ENCODE data around the gene IRF7.

IRF7 gene

DNA sequence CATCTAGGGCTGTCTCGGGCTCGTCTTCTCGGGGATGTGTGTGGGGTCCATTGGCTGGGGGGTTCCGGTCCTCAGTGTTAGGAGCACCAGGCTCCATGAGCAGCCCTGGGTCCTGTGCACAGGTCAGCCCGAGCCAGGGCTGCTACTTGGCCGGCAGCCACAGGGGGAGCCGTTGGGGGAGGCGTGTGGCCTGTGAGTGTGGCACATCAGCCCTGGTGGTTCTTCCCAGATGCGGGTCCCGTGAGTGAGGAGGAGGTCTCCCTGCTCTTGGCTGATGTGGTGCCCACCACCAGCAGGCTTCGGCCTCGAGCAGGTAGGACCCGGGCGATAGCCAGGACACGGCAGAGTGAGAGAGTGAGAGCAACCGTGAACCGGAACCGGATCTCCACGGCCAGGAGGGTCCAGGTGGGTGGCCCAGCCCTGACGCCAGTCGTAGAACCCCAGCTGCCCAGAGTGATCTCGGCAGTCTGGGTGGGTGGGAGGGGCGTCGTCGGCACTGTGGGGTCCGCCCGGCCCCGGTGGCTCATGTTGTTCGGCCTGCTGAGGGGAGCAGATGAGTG, 18.5 kb downstream of the IRF7 start:
- Histone ChIP-seq H3K36me3 (ENCODE audit: control insufficient read depth in 4 of 4, insufficient read depth in 4 of 4, low read length in 3 of 4) (peaks cover 20 to 86% (median 66%) of the 10 kb centered on the region in 4 experiments), H3K9me3 (ENCODE audit: control extremely low read depth in 1 of 5, control insufficient read depth in 4 of 5, insufficient read depth in 2 of 5, low read depth in 1 of 5, low read length in 4 of 5) (no peaks in the 10 kb centered on the region), H3K4me3 (ENCODE audit: control insufficient read depth in 1 of 7, extremely low read depth in 1 of 7, insufficient read depth in 4 of 7, low read depth in 2 of 7, low read length in 6 of 7) (no peak overlapping the region), H3K4me1 (ENCODE audit: control extremely low read depth in 1 of 4, control insufficient read depth in 4 of 4, insufficient read depth in 4 of 4, low read length in 3 of 4) (peaks cover 0 to 12% (median 2%) of the 10 kb centered on the region in 4 experiments), H3K27me3 (replicated peaks in 2 of 5; ENCODE audit: control insufficient read depth in 4 of 5, insufficient read depth in 5 of 5, low read length in 4 of 5) (no peaks in the 10 kb centered on the region), H3K27ac (ENCODE audit: insufficient read depth in 1 of 2, low read depth in 1 of 2, low read length in 2 of 2, poor library complexity in 1 of 2, severe bottlenecking in 2 of 2) (no peak overlapping the region)
- DNase-seq = no peak
- ChIA-PET POLR2A (no interaction called here), CTCF (no interaction called here)
- over 99% methylated on average over 24 of the region's 29 CpGs for WGBS (ENCODE audit: insufficient coverage)

- H3K9me3 ChIP-seq (ENCODE audit: control extremely low read depth in 1 of 5, control insufficient read depth in 4 of 5, insufficient read depth in 2 of 5, low read depth in 1 of 5, low read length in 4 of 5) = no peaks in the 10 kb centered on the region
- DNase-seq = no peak
These were observed 19.4 kb downstream of the IRF7 start for GRCh38 chr11:596374-596773.

GRCh38 chr11:595400-595799, 20.4 kb downstream of the IRF7 start:
- POLR2A ChIA-PET = no interaction called here
- peaks cover 0 to 12% (median 2%) of the 10 kb centered on the region in 4 experiments for H3K4me1 ChIP-seq (ENCODE audit: control extremely low read depth in 1 of 4, control insufficient read depth in 4 of 4, insufficient read depth in 4 of 4, low read length in 3 of 4)
- WGBS (ENCODE audit: insufficient coverage) = 99% methylated on average over 9 of the region's 10 CpGs
- peaks cover 14 to 83% (median 66%) of the 10 kb centered on the region in 4 experiments for H3K36me3 ChIP-seq (ENCODE audit: control insufficient read depth in 4 of 4, insufficient read depth in 4 of 4, low read length in 3 of 4)
- CTCF ChIA-PET = interaction anchor here (1.3 to 1.6 kb wide), 3 partner anchors 9 to 31 kb away, joined by 4 to 6 read pairs (median 4); no protein-coding TSS in a partner anchor
- no peaks in the 10 kb centered on the region for H3K9me3 ChIP-seq (ENCODE audit: control extremely low read depth in 1 of 5, control insufficient read depth in 4 of 5, insufficient read depth in 2 of 5, low read depth in 1 of 5, low read length in 4 of 5)
- no peak for DNase-seq
- H3K27me3 ChIP-seq (replicated peaks in 2 of 5; ENCODE audit: control insufficient read depth in 4 of 5, insufficient read depth in 5 of 5, low read length in 4 of 5) = no peaks in the 10 kb centered on the region
- H3K27ac ChIP-seq (ENCODE audit: insufficient read depth in 1 of 2, low read depth in 1 of 2, low read length in 2 of 2, poor library complexity in 1 of 2, severe bottlenecking in 2 of 2) = no peak overlapping the region
- no peak overlapping the region for H3K4me3 ChIP-seq (ENCODE audit: control insufficient read depth in 1 of 7, extremely low read depth in 1 of 7, insufficient read depth in 4 of 7, low read depth in 2 of 7, low read length in 6 of 7)

More at GRCh38 chr11:596374-596773, 19.4 kb downstream of the IRF7 start:
- ChIA-PET CTCF (interaction anchor here (1.0 to 1.1 kb wide), 2 partner anchors 10 to 16 kb away, joined by 3 to 5 read pairs; no protein-coding TSS in a partner anchor), POLR2A (no interaction called here)
- no peaks in the 10 kb centered on the region for H3K27me3 ChIP-seq (replicated peaks in 2 of 5; ENCODE audit: control insufficient read depth in 4 of 5, insufficient read depth in 5 of 5, low read length in 4 of 5)
- H3K4me3 ChIP-seq (ENCODE audit: control insufficient read depth in 1 of 7, extremely low read depth in 1 of 7, insufficient read depth in 4 of 7, low read depth in 2 of 7, low read length in 6 of 7) = no peak overlapping the region
- H3K27ac ChIP-seq (ENCODE audit: insufficient read depth in 1 of 2, low read depth in 1 of 2, low read length in 2 of 2, poor library complexity in 1 of 2, severe bottlenecking in 2 of 2) = no peak overlapping the region
- peaks cover 14 to 81% (median 63%) of the 10 kb centered on the region in 4 experiments for H3K36me3 ChIP-seq (ENCODE audit: control insufficient read depth in 4 of 4, insufficient read depth in 4 of 4, low read length in 3 of 4)
- WGBS (ENCODE audit: insufficient coverage) = 81% methylated on average over 7 of the region's 10 CpGs
- peaks cover 0 to 12% (median 2%) of the 10 kb centered on the region in 4 experiments for H3K4me1 ChIP-seq (ENCODE audit: control extremely low read depth in 1 of 4, control insufficient read depth in 4 of 4, insufficient read depth in 4 of 4, low read length in 3 of 4)

DNA sequence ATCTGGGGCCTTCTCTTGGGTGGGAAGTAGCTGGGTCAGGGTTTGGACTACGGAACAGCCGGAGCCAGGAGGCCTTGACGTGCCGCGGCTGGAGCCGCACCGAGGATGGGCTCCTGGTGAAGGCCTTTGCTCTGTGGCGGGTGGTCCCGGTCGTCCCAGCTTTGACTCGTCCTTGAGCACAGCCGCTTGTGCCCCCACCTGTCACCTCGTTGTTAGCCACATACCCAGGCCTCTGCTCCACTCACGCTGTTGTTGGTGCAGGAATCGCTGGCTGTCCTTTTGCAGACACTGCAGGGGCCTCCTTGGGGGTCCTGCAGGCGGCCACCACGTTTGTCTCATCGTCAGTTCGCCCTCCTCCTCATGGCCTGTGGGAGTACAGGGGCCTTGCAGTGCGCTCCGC, 22.4 kb downstream of the IRF7 start:
- H3K27ac ChIP-seq (ENCODE audit: insufficient read depth in 1 of 2, low read depth in 1 of 2, low read length in 2 of 2, poor library complexity in 1 of 2, severe bottlenecking in 2 of 2) = no peak overlapping the region
- 99% methylated on average over 21 of the region's 21 CpGs for WGBS (ENCODE audit: insufficient coverage)
- DNase-seq = no peak
- H3K4me3 ChIP-seq (ENCODE audit: control insufficient read depth in 1 of 7, extremely low read depth in 1 of 7, insufficient read depth in 4 of 7, low read depth in 2 of 7, low read length in 6 of 7) = no peak overlapping the region
- ChIA-PET POLR2A (no interaction called here), CTCF (no interaction called here)
- H3K27me3 ChIP-seq (replicated peaks in 2 of 5; ENCODE audit: control insufficient read depth in 4 of 5, insufficient read depth in 5 of 5, low read length in 4 of 5) = no peaks in the 10 kb centered on the region
- peaks cover 13 to 83% (median 68%) of the 10 kb centered on the region in 4 experiments for H3K36me3 ChIP-seq (ENCODE audit: control insufficient read depth in 4 of 4, insufficient read depth in 4 of 4, low read length in 3 of 4)
- peaks cover 0 to 12% (median 2%) of the 10 kb centered on the region in 4 experiments for H3K4me1 ChIP-seq (ENCODE audit: control extremely low read depth in 1 of 4, control insufficient read depth in 4 of 4, insufficient read depth in 4 of 4, low read length in 3 of 4)
- no peaks in the 10 kb centered on the region for H3K9me3 ChIP-seq (ENCODE audit: control extremely low read depth in 1 of 5, control insufficient read depth in 4 of 5, insufficient read depth in 2 of 5, low read depth in 1 of 5, low read length in 4 of 5)

GRCh38 chr11:592918-593317, 22.8 kb downstream of the IRF7 start:
- Histone ChIP-seq H3K4me1 (ENCODE audit: control extremely low read depth in 1 of 4, control insufficient read depth in 4 of 4, insufficient read depth in 4 of 4, low read length in 3 of 4) (peaks cover 0 to 14% (median 2%) of the 10 kb centered on the region in 4 experiments), H3K9me3 (ENCODE audit: control extremely low read depth in 1 of 5, control insufficient read depth in 4 of 5, insufficient read depth in 2 of 5, low read depth in 1 of 5, low read length in 4 of 5) (no peaks in the 10 kb centered on the region), H3K36me3 (ENCODE audit: control insufficient read depth in 4 of 4, insufficient read depth in 4 of 4, low read length in 3 of 4) (peaks cover 11 to 81% (median 65%) of the 10 kb centered on the region in 4 experiments), H3K27ac (ENCODE audit: insufficient read depth in 1 of 2, low read depth in 1 of 2, low read length in 2 of 2, poor library complexity in 1 of 2, severe bottlenecking in 2 of 2) (no peak overlapping the region), H3K27me3 (replicated peaks in 2 of 5; ENCODE audit: control insufficient read depth in 4 of 5, insufficient read depth in 5 of 5, low read length in 4 of 5) (no peaks in the 10 kb centered on the region), H3K4me3 (ENCODE audit: control insufficient read depth in 1 of 7, extremely low read depth in 1 of 7, insufficient read depth in 4 of 7, low read depth in 2 of 7, low read length in 6 of 7) (no peak overlapping the region)
- DNase-seq = no peak
- ChIA-PET CTCF (no interaction called here), POLR2A (interaction anchor here (0.6 kb wide), 1 partner anchor 23 kb away, joined by 3 read pairs; no protein-coding TSS in a partner anchor)
- 97% methylated on average over 6 of the region's 10 CpGs for WGBS (ENCODE audit: insufficient coverage)

DNA sequence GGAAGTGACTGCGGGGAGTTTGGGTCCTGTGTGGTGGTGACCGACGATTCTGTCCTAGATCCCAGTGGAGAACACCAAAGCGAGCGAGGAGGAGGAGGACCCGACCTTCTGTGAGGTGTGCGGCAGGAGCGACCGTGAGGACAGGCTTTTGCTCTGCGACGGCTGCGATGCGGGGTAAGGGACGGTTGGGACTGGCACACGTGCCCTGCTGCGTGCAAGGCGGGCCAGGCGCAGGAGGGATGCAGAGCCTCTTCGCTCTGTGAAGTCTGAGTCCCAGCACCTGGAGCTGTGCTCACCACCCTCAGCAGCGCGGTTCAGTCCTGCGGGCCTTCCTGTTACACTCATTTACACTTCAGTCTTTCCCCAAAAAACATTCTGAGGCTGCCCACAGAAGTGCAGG, 23.2 kb downstream of the IRF7 start:
- Histone ChIP-seq H3K27ac (ENCODE audit: insufficient read depth in 1 of 2, low read depth in 1 of 2, low read length in 2 of 2, poor library complexity in 1 of 2, severe bottlenecking in 2 of 2) (no peak overlapping the region), H3K4me1 (ENCODE audit: control extremely low read depth in 1 of 4, control insufficient read depth in 4 of 4, insufficient read depth in 4 of 4, low read length in 3 of 4) (peaks cover 0 to 16% (median 2%) of the 10 kb centered on the region in 4 experiments), H3K36me3 (ENCODE audit: control insufficient read depth in 4 of 4, insufficient read depth in 4 of 4, low read length in 3 of 4) (peaks cover 11 to 81% (median 66%) of the 10 kb centered on the region in 4 experiments), H3K27me3 (replicated peaks in 2 of 5; ENCODE audit: control insufficient read depth in 4 of 5, insufficient read depth in 5 of 5, low read length in 4 of 5) (no peaks in the 10 kb centered on the region), H3K4me3 (ENCODE audit: control insufficient read depth in 1 of 7, extremely low read depth in 1 of 7, insufficient read depth in 4 of 7, low read depth in 2 of 7, low read length in 6 of 7) (no peak overlapping the region), H3K9me3 (ENCODE audit: control extremely low read depth in 1 of 5, control insufficient read depth in 4 of 5, insufficient read depth in 2 of 5, low read depth in 1 of 5, low read length in 4 of 5) (no peaks in the 10 kb centered on the region)
- 97% methylated on average over 20 of the region's 22 CpGs for WGBS (ENCODE audit: insufficient coverage)
- ChIA-PET CTCF (no interaction called here), POLR2A (interaction anchor here (0.6 to 1.2 kb wide), 2 partner anchors 24 to 33 kb away, joined by 3 read pairs; no protein-coding TSS in a partner anchor)
- DNase-seq = no peak

DNA sequence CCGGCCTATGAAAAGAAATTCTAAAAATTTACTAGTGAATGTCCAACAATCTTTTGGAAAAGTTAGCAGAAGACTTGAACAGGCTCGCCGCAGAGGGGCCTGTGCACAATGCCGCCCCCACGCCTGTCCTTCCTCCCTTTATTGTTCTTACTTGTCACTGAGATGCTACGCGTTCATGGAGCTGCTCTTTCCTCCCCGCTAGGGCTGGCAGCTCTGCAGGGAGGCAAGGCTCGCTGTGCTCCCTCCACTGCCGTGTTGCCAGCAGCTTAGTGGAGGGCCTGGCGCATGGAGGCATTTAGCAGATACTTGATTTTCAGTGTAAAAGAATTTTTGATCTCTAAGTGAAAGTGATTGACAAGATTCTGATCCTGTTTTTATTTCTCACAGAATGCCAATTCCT, 24.8 kb downstream of the IRF7 start:
- Histone ChIP-seq H3K27me3 (replicated peaks in 2 of 5; ENCODE audit: control insufficient read depth in 4 of 5, insufficient read depth in 5 of 5, low read length in 4 of 5) (no peaks in the 10 kb centered on the region), H3K4me1 (ENCODE audit: control extremely low read depth in 1 of 4, control insufficient read depth in 4 of 4, insufficient read depth in 4 of 4, low read length in 3 of 4) (peaks cover 0 to 5% (median 2%) of the 10 kb centered on the region in 4 experiments), H3K27ac (ENCODE audit: insufficient read depth in 1 of 2, low read depth in 1 of 2, low read length in 2 of 2, poor library complexity in 1 of 2, severe bottlenecking in 2 of 2) (no peak overlapping the region), H3K36me3 (ENCODE audit: control insufficient read depth in 4 of 4, insufficient read depth in 4 of 4, low read length in 3 of 4) (peaks cover 14 to 81% (median 65%) of the 10 kb centered on the region in 4 experiments), H3K9me3 (ENCODE audit: control extremely low read depth in 1 of 5, control insufficient read depth in 4 of 5, insufficient read depth in 2 of 5, low read depth in 1 of 5, low read length in 4 of 5) (no peaks in the 10 kb centered on the region), H3K4me3 (ENCODE audit: control insufficient read depth in 1 of 7, extremely low read depth in 1 of 7, insufficient read depth in 4 of 7, low read depth in 2 of 7, low read length in 6 of 7) (no peak overlapping the region)
- ChIA-PET CTCF (interaction anchor here (1.0 to 1.4 kb wide), 2 partner anchors 13 to 21 kb away, joined by 3 to 4 read pairs; no protein-coding TSS in a partner anchor), POLR2A (interaction anchor here (1.2 kb wide), 1 partner anchor 34 kb away, joined by 3 read pairs; no protein-coding TSS in a partner anchor)
- WGBS (ENCODE audit: insufficient coverage) = 86% methylated on average over 10 of the region's 11 CpGs
- no peak for DNase-seq
